Measurements from ENCODE around the gene RALGPS1.

The RALGPS1 gene

GRCh38 chr9:126955811-126956210 lies 41.2 kb downstream of the RALGPS1 start:
- peaks cover 8% of the 10 kb centered on the region; the same call in 1 of the 2 replicates for H3K4me1 ChIP-seq (ENCODE audit: insufficient read depth, low read length)
- no peaks in the 10 kb centered on the region for H3K9me3 ChIP-seq (ENCODE audit: control insufficient read depth, insufficient read depth, low read length)
- no peak overlapping the region for H3K9ac ChIP-seq (ENCODE audit: low read depth, low read length)
- H3K36me3 ChIP-seq (ENCODE audit: insufficient read depth, low read length) = no peaks in the 10 kb centered on the region

DNA sequence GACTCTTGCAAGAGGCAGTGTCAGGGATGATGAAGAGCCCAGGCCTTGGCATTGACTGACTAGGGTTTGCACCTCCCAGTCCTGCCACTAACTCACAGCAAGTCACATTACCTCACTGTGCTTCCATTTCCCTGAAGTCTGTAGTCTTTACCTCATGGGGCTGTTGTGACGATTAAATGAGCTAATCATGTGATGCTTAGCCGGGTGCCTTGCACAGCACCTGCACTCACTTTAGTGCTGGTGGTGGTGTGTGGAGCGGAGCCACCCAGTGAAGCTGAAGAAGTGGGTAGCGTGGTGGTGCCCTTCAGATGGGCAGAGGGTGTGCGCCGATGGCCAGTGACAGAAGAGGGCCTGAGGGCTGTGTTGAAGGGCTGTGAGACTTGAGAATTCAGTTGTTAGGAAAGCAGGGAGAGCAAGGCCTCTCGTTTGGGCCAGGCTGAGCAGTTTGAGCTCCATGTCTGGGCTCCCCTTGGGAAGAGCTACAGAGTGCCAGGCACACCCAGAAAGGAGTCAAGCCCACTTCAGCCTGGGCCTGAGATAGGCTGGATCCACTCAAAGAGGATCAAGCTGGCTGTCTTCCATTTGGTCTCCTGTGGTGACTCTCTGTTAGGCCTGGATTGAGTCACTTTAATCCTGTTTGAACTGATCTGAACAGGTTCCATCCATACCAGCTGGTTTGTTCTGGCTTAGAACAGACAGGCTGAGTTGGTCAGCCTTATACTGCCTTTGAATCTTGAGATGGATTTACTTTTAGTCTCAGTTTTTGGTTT lies 42.5 kb downstream of the RALGPS1 start:
- Histone ChIP-seq H3K9ac (ENCODE audit: low read depth, low read length) (no peak overlapping the region; the same call in 1 of the 2 replicates), H3K4me1 (ENCODE audit: insufficient read depth, low read length) (peaks cover 8% of the 10 kb centered on the region; the same call in 1 of the 2 replicates), H3K9me3 (ENCODE audit: control insufficient read depth, insufficient read depth, low read length) (no peaks in the 10 kb centered on the region), H3K36me3 (ENCODE audit: insufficient read depth, low read length) (no peaks in the 10 kb centered on the region)

DNA sequence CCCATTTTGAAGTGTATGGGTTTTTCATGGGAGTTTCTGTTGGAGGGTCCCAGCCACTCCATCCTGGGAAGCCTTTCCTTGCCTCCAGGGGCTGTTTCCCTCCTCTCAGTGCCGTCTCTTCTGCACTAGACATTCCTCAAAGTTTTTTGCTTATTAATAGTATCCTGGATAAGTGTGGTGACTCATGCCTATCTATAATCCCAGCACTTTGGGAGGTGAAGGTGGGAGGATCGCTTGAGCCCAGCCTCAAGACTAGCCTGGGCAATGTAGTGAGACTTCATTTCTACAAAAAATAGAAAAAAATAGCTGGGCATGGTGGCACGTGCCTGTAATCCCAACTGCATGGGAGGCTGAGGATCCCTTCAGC lies 43.1 kb downstream of the RALGPS1 start:
- Histone ChIP-seq H3K9me3 (ENCODE audit: control insufficient read depth, insufficient read depth, low read length) (no peaks in the 10 kb centered on the region), H3K4me1 (ENCODE audit: insufficient read depth, low read length) (peaks cover 8% of the 10 kb centered on the region; the same call in 1 of the 2 replicates), H3K9ac (ENCODE audit: low read depth, low read length) (no peak overlapping the region), H3K36me3 (ENCODE audit: insufficient read depth, low read length) (no peaks in the 10 kb centered on the region)

DNA sequence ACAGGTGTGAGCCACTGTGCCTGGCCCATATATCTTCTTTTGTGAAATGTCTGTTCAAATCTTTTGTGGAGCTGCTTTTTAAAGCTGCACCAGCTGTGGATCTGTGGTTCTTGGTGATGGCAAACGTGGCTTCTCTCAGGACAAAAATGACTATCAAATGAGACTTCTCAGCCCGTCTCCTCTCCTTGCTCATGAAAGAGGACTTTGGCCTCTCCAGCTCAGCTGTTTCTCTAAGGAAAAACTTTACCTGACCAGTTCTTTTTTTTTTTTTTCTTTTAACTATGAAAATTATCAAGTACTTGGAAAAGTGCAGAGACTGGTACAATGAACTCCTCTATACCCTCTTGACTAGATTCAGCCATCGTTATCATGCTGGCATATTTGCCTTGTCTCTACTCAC lies 44.8 kb downstream of the RALGPS1 start:
- H3K9me3 ChIP-seq (ENCODE audit: control insufficient read depth, insufficient read depth, low read length) = no peaks in the 10 kb centered on the region
- H3K4me1 ChIP-seq (ENCODE audit: insufficient read depth, low read length) = peaks cover 8% of the 10 kb centered on the region
- no peak overlapping the region for H3K9ac ChIP-seq (ENCODE audit: low read depth, low read length)
- H3K36me3 ChIP-seq (ENCODE audit: insufficient read depth, low read length) = no peaks in the 10 kb centered on the region

DNA sequence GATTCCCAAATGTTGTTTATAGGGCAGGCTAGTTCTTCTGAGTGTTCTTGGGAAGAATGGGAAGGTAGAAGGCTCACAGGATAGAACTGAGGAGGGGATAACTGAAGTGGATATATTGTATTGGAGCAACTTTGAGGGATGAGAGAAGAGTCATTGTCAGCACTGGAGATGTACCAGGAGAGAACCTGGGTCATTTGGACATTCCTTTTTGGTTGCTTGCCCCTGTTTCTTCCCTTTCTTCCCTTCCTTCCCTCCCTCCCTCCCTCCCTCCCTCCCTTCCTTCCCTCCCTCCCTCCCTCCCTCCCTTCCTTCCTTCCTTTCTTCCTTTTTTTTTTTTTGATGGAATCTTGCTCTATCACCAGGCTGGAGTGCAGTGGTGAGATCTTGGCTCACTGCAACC lies 45.3 kb downstream of the RALGPS1 start:
- no peaks in the 10 kb centered on the region for H3K9me3 ChIP-seq (ENCODE audit: control insufficient read depth, insufficient read depth, low read length)
- peaks cover 14% of the 10 kb centered on the region for H3K4me1 ChIP-seq (ENCODE audit: insufficient read depth, low read length)
- no peaks in the 10 kb centered on the region for H3K36me3 ChIP-seq (ENCODE audit: insufficient read depth, low read length)

DNA sequence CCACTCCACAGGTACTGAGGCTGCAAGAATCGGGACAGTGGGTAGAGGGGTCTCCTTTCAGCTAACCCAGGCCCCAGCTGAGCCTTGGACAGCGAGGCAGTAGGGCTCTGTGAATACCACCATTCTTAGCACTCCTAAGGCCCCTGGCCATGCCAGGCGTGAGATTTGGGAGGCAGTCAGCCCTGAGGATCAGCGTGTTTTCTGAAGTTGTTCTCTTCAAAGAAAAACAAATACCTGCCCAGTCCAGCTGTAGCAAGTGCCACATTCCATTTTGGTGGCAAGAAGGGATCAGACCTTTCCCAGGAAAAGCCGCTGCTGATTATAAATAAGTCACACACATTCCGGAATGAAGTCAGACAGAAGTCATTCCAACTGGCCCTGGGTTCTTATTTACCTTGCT lies 47.8 kb downstream of the RALGPS1 start:
- Histone ChIP-seq H3K4me1 (ENCODE audit: insufficient read depth, low read length) (peaks cover 17% of the 10 kb centered on the region), H3K9me3 (ENCODE audit: control insufficient read depth, insufficient read depth, low read length) (no peaks in the 10 kb centered on the region), H3K9ac (ENCODE audit: low read depth, low read length) (no peak overlapping the region), H3K36me3 (ENCODE audit: insufficient read depth, low read length) (no peaks in the 10 kb centered on the region)

More for the DNA sequence above, 45.3 kb downstream of the RALGPS1 start:
- no peak overlapping the region for H3K9ac ChIP-seq (ENCODE audit: low read depth, low read length)

DNA sequence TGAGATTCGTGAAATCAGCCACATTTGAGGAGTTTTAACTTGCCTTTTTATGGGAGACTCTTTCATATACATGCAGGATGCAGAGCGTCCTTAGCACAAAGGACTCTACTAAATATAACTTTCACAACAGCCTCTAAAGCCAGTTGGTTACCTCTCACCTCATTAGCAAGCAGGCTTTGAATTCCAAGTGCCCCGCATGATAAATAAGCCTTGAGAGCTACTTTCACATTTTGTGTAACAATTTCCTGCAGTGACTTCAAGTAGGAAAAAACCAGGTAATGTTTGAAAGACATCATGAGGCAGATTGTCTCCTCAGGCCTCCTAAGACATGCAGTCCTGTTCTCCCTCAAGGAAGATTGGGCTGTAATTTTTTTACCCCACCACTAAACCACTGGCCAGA lies 50.5 kb downstream of the RALGPS1 start:
- Histone ChIP-seq H3K4me1 (ENCODE audit: insufficient read depth, low read length) (peaks cover 13% of the 10 kb centered on the region), H3K9me3 (ENCODE audit: control insufficient read depth, insufficient read depth, low read length) (no peaks in the 10 kb centered on the region), H3K36me3 (ENCODE audit: insufficient read depth, low read length) (no peaks in the 10 kb centered on the region), H3K9ac (ENCODE audit: low read depth, low read length) (no peak overlapping the region)

GRCh38 chr9:126965541-126966428 lies 51.2 kb downstream of the RALGPS1 start:
- Histone ChIP-seq H3K9me3 (ENCODE audit: control insufficient read depth, insufficient read depth, low read length) (no peaks in the 10 kb centered on the region), H3K36me3 (ENCODE audit: insufficient read depth, low read length) (no peaks in the 10 kb centered on the region), H3K9ac (ENCODE audit: low read depth, low read length) (no peak overlapping the region), H3K4me1 (ENCODE audit: insufficient read depth, low read length) (peaks cover 13% of the 10 kb centered on the region)

- Histone ChIP-seq H3K9ac (ENCODE audit: low read depth, low read length) (no peak overlapping the region), H3K4me1 (ENCODE audit: insufficient read depth, low read length) (no peaks in the 10 kb centered on the region), H3K9me3 (ENCODE audit: control insufficient read depth, insufficient read depth, low read length) (no peaks in the 10 kb centered on the region), H3K36me3 (ENCODE audit: insufficient read depth, low read length) (no peaks in the 10 kb centered on the region)
Observed at GRCh38 chr9:126971261-126971660, 56.7 kb downstream of the RALGPS1 start.

- Histone ChIP-seq H3K9ac (ENCODE audit: low read depth, low read length) (no peak overlapping the region), H3K9me3 (ENCODE audit: control insufficient read depth, insufficient read depth, low read length) (no peaks in the 10 kb centered on the region), H3K36me3 (ENCODE audit: insufficient read depth, low read length) (no peaks in the 10 kb centered on the region), H3K4me1 (ENCODE audit: insufficient read depth, low read length) (no peaks in the 10 kb centered on the region)
Observed at GRCh38 chr9:126973651-126974529, 59.3 kb downstream of the RALGPS1 start.

- H3K36me3 ChIP-seq (ENCODE audit: insufficient read depth, low read length) = no peaks in the 10 kb centered on the region
- no peaks in the 10 kb centered on the region for H3K4me1 ChIP-seq (ENCODE audit: insufficient read depth, low read length)
- no peak overlapping the region for H3K9ac ChIP-seq (ENCODE audit: low read depth, low read length)
- no peaks in the 10 kb centered on the region for H3K9me3 ChIP-seq (ENCODE audit: control insufficient read depth, insufficient read depth, low read length)
Observed at GRCh38 chr9:126974594-126974993, 60.0 kb downstream of the RALGPS1 start.

GRCh38 chr9:126975327-126976220 lies 61.0 kb downstream of the RALGPS1 start:
- Histone ChIP-seq H3K9ac (ENCODE audit: low read depth, low read length) (no peak overlapping the region), H3K36me3 (ENCODE audit: insufficient read depth, low read length) (no peaks in the 10 kb centered on the region), H3K9me3 (ENCODE audit: control insufficient read depth, insufficient read depth, low read length) (no peaks in the 10 kb centered on the region), H3K4me1 (ENCODE audit: insufficient read depth, low read length) (no peaks in the 10 kb centered on the region)

- H3K36me3 ChIP-seq (ENCODE audit: insufficient read depth, low read length) = no peaks in the 10 kb centered on the region
- H3K4me1 ChIP-seq (ENCODE audit: insufficient read depth, low read length) = no peaks in the 10 kb centered on the region
- no peaks in the 10 kb centered on the region for H3K9me3 ChIP-seq (ENCODE audit: control insufficient read depth, insufficient read depth, low read length)
- no peak overlapping the region for H3K9ac ChIP-seq (ENCODE audit: low read depth, low read length)
Observed at GRCh38 chr9:126979461-126979860, 64.9 kb downstream of the RALGPS1 start.
